ENCODE measurements around the gene TPM2.

The TPM2 gene

GRCh38 chr9:35696520-35697215, 6.9 kb upstream of the TPM2 start:
- peak; percentile 59 for DNase-seq (ENCODE audit: low spot score)

GRCh38 chr9:35695943-35696401, 6.2 kb upstream of the TPM2 start:
- DNase-seq (ENCODE audit: low spot score): no peak

DNA sequence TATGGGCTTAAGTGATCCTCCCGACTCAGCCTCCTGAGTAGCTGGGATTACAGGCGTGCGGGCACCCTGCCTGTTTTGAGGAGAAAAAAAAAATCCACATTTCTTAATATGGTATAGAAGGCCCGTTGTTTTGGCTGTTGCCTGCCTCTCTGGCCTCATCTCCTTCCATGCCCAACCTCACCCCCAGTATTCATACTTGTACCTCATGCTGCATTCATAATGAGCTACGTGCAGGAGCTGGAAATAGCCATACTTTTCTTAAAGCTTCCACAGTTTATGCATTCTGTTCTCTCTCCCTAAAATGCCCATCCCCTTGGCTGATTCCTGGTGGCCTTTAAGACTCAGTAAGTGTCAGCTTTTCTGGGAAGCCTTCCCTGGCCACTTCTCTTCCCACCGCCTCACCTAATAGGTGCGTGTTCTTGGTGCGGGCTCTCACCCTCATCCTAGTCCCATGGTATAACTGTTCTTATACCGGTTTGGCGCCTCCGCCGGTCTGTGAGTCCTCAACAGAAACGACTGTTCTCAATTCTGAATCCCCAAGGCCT, 2.1 kb upstream of the TPM2 start:
- no peak for DNase-seq (ENCODE audit: low spot score)

DNA sequence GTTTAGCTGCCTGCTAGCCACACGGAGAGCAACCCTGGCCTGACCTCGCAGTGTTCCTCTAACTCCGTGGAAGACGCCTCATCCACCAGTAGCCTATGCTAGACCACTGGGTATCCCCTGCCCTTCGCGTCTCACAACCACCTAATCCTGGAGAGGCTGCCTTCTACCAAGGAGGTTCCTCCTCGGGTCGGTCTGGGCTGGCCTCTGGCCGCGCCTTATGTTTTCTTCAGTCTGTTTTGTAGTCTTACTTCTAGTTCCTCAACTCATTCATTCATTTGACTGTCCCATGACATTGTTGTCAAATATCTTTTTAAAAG, 1.6 kb upstream of the TPM2 start:
- no peak for DNase-seq (ENCODE audit: low spot score)

GRCh38 chr9:35690614-35691333, 1.0 kb upstream of the TPM2 start:
- DNase-seq (ENCODE audit: low spot score): peak; percentile 67

GRCh38 chr9:35690294-35690613, 529 bp upstream of the TPM2 start:
- DNase-seq (ENCODE audit: low spot score): peak; percentile 9

DNA sequence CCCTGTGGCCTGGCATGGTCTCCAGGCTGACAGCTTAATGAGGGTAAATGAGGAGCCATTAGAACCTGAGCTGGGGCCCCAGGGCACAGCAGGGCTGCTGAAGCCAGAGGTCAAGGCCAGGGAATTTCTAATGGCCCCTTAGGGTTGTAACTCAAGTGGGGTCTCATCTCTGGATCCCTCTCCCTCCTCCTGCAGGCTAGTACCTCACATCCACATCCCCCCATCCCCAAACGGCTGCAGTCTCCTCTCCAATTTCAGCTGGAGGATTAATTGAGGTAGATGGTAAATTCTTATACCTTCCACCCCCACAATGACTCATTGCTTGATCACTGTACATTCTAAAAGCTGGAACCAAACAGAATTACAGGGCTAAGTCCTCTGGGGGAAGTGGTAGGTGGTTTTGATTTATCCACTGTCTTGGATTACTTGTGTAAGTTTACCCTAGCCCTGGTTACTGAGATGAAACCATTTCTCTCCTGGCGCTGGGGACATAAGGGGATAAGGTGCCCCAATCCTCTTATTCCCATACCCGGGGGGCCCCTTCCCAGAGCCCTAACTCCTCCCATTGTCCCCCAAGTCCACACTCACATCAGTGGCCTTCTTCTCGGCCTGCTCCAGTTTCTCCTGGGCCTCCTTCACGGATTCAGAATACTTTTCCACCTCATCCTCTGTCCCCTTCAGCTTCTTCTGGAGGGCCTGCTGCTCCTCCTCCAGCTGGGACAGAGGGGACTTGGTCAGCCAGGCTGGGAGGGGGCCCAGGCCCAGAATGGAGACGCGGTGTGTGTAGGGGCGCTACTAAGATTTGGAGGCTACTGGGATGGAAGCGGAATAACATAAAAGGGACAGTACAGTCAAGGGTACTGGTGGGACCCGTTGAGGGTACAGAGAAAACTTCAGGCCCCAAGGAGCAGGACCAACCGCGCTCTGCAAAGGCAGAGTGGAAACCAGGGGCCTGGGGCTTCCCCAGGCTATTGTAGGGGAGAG, 875 bp downstream of the TPM2 start:
- DNase-seq (ENCODE audit: low spot score): peak; percentile 91

- no peak for DNase-seq (ENCODE audit: low spot score)
Observed at GRCh38 chr9:35687972-35688557, 1.7 kb downstream of the TPM2 start.

DNA sequence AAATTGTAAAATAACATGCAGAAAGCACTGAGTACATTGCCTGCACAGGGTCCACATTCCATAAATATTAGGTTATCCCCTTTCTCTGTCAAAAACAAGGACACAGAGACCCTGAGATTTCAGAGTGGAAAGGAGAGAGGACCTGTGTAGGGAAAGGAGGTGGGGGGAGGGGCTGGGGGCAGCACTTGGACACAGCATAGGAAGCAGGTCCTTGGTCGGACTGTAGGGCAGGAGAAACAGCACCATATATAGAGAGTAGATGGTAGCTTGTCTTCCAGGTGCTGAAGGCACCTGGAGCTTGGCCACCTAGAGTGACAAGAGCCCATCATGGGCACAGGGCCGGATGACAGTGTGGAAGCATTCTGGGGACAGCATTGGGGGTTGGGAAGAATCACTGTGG, 2.4 kb downstream of the TPM2 start:
- DNase-seq (ENCODE audit: low spot score): no peak

DNA sequence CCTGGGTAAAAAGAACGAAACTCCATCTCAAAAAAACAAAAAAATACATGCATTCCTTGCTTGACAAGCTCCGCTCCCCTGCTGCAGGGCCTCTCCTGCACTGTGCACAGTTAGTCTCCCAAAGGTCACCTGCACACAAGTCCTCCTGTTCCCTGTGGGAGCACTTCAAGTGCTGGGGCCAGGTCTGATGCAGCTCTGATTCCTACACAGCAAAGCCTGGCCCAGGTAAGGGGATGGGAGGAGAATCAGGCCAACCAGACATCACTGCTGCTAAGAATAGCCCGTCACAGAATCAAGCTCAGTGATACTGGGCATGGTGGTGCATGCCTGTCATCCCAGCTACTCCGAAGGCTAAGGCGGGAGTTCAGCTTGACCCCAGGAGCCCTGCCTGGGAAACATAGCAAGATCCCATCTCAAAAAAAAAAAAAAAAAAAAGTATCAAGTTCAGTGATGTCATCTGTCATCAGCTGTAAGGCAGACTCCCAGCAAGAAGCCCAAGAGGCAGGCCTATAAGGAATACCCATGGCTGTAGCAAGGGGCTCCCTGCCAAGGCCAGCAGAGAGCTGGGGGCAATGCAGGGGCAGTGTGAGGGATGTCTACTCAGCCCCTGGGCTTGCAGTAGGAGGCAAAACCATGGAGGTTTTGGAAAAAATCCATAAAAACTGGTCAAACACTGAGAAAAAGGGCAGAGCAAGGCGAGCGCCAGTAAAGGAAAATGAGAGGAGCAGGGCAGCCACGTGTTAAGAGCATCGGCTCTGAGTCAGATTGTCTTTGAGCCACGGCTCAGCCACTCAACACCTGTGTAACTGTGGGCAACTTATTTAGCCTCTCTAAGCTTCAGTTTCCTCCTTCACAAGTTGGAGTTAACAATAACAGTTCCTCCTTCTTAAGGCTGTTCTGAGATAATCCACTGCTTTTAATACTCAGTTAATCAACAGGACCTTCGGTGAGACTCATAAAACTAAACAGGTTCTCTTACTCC, 3.2 kb downstream of the TPM2 start:
- DNase-seq (ENCODE audit: low spot score): no peak

DNA sequence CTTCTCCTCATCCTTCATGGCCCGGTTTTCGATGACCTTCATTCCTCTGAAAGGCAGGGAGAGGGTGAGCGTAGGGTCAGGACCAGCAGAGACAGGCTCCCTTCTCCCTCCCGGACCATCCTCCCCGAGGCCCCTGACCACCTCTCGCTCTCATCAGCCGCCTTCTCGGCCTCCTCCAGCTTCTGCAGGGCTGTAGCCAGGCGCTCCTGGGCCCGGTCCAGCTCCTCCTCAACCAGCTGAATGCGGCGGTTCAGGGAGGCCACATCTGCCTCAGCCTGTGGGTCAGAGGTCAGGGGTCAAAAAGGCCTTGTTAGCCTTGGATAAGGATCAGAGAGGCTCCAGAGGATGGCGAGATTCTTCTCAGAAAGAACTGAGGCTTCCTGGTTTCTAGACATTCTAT, 4.2 kb downstream of the TPM2 start:
- no peak for DNase-seq (ENCODE audit: low spot score)

GRCh38 chr9:35684921-35685320, 4.8 kb downstream of the TPM2 start:
- no peak for DNase-seq (ENCODE audit: low spot score)

DNA sequence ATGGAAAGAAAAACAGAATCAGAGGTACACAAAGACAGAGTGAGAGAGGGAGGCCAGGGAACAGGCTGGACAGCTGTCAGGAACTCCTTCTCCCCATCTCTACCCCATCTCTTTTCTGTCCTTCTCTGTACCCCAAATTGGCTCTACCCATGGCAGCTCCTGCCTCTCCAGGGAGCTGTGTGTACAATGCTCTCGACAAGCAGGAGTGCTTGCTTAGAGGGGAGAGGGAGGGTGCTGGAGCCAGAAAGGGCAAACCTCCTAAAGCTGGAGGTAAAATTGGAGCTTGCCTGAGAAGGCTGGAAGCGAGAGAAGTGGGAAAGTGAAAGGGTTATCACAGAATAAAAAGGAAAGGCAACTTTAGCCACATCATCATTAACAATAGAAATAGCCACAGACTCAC, 6.4 kb downstream of the TPM2 start:
- no peak for DNase-seq (ENCODE audit: low spot score)

- no peak for DNase-seq (ENCODE audit: low spot score)
Observed at GRCh38 chr9:35682520-35683315, 7.0 kb downstream of the TPM2 start.

DNA sequence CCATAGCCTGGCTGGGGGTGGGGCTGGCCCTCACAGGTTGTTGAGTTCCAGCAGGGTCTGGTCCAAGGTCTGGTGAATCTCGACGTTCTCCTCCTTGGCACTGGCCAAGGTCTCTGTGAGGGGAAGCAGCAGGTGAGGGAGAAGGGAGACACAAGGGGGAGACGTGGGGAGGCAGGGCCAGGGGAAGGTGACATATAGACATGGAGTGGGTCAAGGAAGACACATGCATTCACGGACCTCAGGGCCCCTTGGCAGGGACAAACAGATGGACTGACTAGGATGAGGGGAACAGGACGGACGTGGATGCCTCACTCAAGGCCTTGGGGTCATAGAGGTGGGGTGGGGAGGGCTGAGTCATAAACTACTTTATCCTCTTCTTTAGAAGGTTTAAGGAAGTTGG, 7.7 kb downstream of the TPM2 start:
- no peak for DNase-seq (ENCODE audit: low spot score)

DNA sequence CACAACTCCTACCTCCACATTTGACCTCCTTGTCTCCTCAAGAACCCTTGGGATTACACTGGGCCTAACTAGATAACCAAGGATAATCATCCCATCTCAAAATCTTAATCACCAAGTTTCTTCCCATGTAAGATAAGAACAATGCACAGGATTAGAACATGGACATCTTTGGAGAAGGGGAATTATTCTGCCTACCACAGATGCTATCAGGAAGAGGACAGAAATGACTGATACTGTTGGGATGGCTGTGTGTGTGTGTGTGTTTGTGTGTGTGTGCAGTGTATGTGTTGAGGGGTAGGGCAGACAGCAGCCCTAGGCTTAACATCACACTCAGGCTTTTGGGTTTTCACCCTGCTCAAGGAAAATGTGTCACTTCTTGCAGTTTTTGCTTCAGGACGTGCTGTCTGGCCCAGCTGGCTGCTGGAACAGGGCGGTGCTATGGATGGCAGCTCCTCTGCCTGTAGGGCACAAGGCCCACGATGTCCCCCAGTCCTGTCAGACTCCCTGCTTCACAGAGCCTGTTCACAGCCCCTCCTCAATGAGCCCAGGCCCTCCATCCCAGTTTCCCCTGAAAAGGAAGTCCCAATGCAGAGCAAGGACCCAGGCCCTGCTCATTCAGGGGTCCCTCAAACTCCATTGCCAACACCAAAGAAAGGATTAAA, 8.3 kb downstream of the TPM2 start:
- DNase-seq (ENCODE audit: low spot score): no peak

- no peak for DNase-seq (ENCODE audit: low spot score)
Observed at GRCh38 chr9:35680331-35681105, 9.2 kb downstream of the TPM2 start.

GRCh38 chr9:35679766-35680330, 9.9 kb downstream of the TPM2 start:
- no peak for DNase-seq (ENCODE audit: low spot score)

Data from RKO (cell line).